ENCODE data around the gene CFAP73.
"Not testable (repeated sequence)": the region's sequence is repeated elsewhere in the genome, so short reads cannot be mapped to it uniquely, and the experiment has no call there.

GRCh38 chr12:113141716-113142115 lies 7.8 kb upstream of the CFAP73 start:
- not testable (repeated sequence) for TF ChIP-seq POLR2A (IDR thresholded peaks at IDR 0.05; ENCODE audit: low read depth, low read length); NRF1 (conservative IDR thresholded peaks at IDR 0.05; ENCODE audit: low read depth, low read length); SREBF1 (IDR thresholded peaks at IDR 0.05; ENCODE audit: low read length); ZNF207 (IDR thresholded peaks at IDR 0.05; ENCODE audit: borderline replicate concordance); TCF7 (IDR thresholded peaks at IDR 0.05; ENCODE audit: borderline replicate concordance); CTCF (IDR thresholded peaks at IDR 0.05 in 2 of 3, conservative IDR thresholded peaks at IDR 0.05 in 1 of 3; ENCODE audit: control insufficient read depth in 2 of 3, extremely low read depth in 1 of 3, insufficient read depth in 1 of 3, low read depth in 3 of 3, low read length in 3 of 3); ZNF592 (IDR thresholded peaks at IDR 0.05); IRF3 (IDR thresholded peaks at IDR 0.05); ATF2 (IDR thresholded peaks at IDR 0.05; ENCODE audit: low read length); CEBPB (IDR thresholded peaks at IDR 0.05; ENCODE audit: borderline replicate concordance in 1 of 2, low read depth in 2 of 2, low read length in 2 of 2); FOXM1 (IDR thresholded peaks at IDR 0.05; ENCODE audit: low read depth, low read length); GABPA (IDR thresholded peaks at IDR 0.05; ENCODE audit: low read depth); RB1 (IDR thresholded peaks at IDR 0.05; ENCODE audit: borderline replicate concordance); POLR2AphosphoS5 (IDR thresholded peaks at IDR 0.05; ENCODE audit: low read length)
